HCT116 (cell line): ENCODE results near the gene RABL3. TPM values are rescaled to one million over a fixed set of nuclear protein-coding genes. Genes with fewer than 3 reads are reported as not detected.
"Not testable (repeated sequence)": the region's sequence is repeated elsewhere in the genome, so short reads cannot be mapped to it uniquely, and the experiment has no call there.

ENCODE experiments used
- ATAC-seq: fragments of 200-7000 bp; cut with Tn5 transposase; 2 replicates; pipeline ENCODE4 v1.9.1; 2020; ENCODE audit warnings: mild to moderate bottlenecking, moderate library complexity
- BruUV-seq: library from RNA; stranded (reverse); fragments of 400-500 nt; replicated peaks from 2 replicates; lab custom pipeline; 2021; lab: Mats Ljungman, UMichigan
- CTCF ChIA-PET: fragments of 300-600 bp; sonication (Branson Sonifier 250); formaldehyde crosslinking; loops from one replicate; lab custom pipeline; 2021; ENCODE audit warnings: antibody characterized with exemption; lab: Charles Lee
- POLR2A ChIA-PET: fragments of 300-600, 350-600 bp; sonication (Branson Sonifier 250); formaldehyde crosslinking; loops from one replicate; lab custom pipeline; 2021; ENCODE audit warnings: antibody characterized with exemption; lab: Charles Lee
- RAD21 ChIA-PET, 2 experiments: fragments of 300-600 bp; sonication (Branson Sonifier 250); formaldehyde crosslinking; loops; one replicate each; lab custom pipeline; 2023; ENCODE audit warnings: low total read pairs in 2 of 2; ENCODE audit not compliant: uncharacterized antibody in 2 of 2, unreplicated experiment in 2 of 2, low non-redundant PET in 1 of 2; lab: Charles Lee
- DNase-seq: peaks from one replicate; pipeline ENCODE4 v3.0.0-alpha.2; 2010; ENCODE audit warnings: low read depth, low spot score
- H2AFZ ChIP-seq: fragments of 200-600 bp; shearing (Covaris generic), sonication (generic); 2 replicates; pipeline ENCODE4 v1.6.1; 2017; ENCODE audit warnings: low read depth, mixed run types, mixed read lengths, antibody characterized with exemption, low read length; ENCODE audit not compliant: poor library complexity, severe bottlenecking
- H3K27ac ChIP-seq: 2 replicates; pipeline ENCODE4 v1.5.1; 2012; ENCODE audit warnings: low read depth, low read length
- H3K27me3 ChIP-seq: fragments of 200-600 bp; sonication (generic); 2 replicates; pipeline ENCODE4 v1.6.1; 2016; ENCODE audit warnings: mixed run types, low read length, mixed read lengths; ENCODE audit not compliant: insufficient read depth
- H3K36me3 ChIP-seq, 2 experiments: fragments of 200-500 bp in 1 of 2; fragments of 200-600 bp in 1 of 2; sonication (Bioruptor generic) in 1 of 2; sonication (generic) in 1 of 2; 2 replicates each; pipeline versions ENCODE4 v1.5.1 to v1.6.1; 2014 to 2016; ENCODE audit warnings: low read length in 2 of 2, inconsistent platforms in 1 of 2, mixed read lengths in 1 of 2, mixed run types in 1 of 2; ENCODE audit not compliant: insufficient read depth in 2 of 2, control insufficient read depth in 1 of 2
- H3K4me1 ChIP-seq, 2 experiments: fragments of 200-600 bp in 1 of 2; sonication (generic) in 1 of 2; 2 replicates each; pipeline versions ENCODE4 v1.5.1 to v1.6.1; 2012 to 2017; ENCODE audit warnings: low read length in 2 of 2, inconsistent platforms in 1 of 2, mild to moderate bottlenecking in 1 of 2, mixed read lengths in 1 of 2, mixed run types in 1 of 2, moderate library complexity in 1 of 2; ENCODE audit not compliant: insufficient read depth in 2 of 2, control insufficient read depth in 1 of 2
- H3K4me2 ChIP-seq: fragments of 200-600 bp; sonication (generic); 2 replicates; pipeline ENCODE4 v1.6.1; 2017; ENCODE audit warnings: mixed run types, low read length, mixed read lengths
- H3K4me3 ChIP-seq, 2 experiments: fragments of 200-600 bp in 1 of 2; sonication (generic) in 1 of 2; replicated peaks in 1 of 2; 2 replicates each; pipeline ENCODE4 v1.5.1; 2011 to 2016; ENCODE audit warnings: low read length in 2 of 2, control low read depth in 1 of 2, low read depth in 1 of 2, mild to moderate bottlenecking in 1 of 2, mixed read lengths in 1 of 2, mixed run types in 1 of 2
- H3K79me2 ChIP-seq: fragments of 200-600 bp; sonication (generic); 2 replicates; pipeline ENCODE4 v1.6.1; 2017; ENCODE audit warnings: mild to moderate bottlenecking, mixed run types, low read length, moderate library complexity, mixed read lengths; ENCODE audit not compliant: insufficient read depth
- H3K9ac ChIP-seq: fragments of 200-600 bp; sonication (generic); 2 replicates; pipeline ENCODE4 v1.6.1; 2016; ENCODE audit warnings: low read length, mixed read lengths
- H3K9me2 ChIP-seq: fragments of 200-600 bp; sonication (generic), shearing (Covaris generic); 2 replicates; pipeline ENCODE4 v1.6.1; 2017; ENCODE audit warnings: mixed run types, mild to moderate bottlenecking, moderate library complexity; ENCODE audit not compliant: insufficient read depth
- H3K9me3 ChIP-seq, 2 experiments: fragments of 200-500 bp in 1 of 2; fragments of 200-600 bp in 1 of 2; sonication (Bioruptor generic) in 1 of 2; sonication (generic) in 1 of 2; 2 replicates each; pipeline ENCODE4 v1.6.1; 2014 to 2017; ENCODE audit warnings: low read length in 2 of 2, mixed read lengths in 2 of 2, inconsistent platforms in 1 of 2, low read depth in 1 of 2, mild to moderate bottlenecking in 1 of 2, mixed run types in 1 of 2, moderate library complexity in 1 of 2; ENCODE audit not compliant: control insufficient read depth in 1 of 2, insufficient read depth in 1 of 2
- H4K20me1 ChIP-seq: fragments of 200-600 bp; sonication (generic), shearing (Covaris generic); 2 replicates; pipeline ENCODE4 v1.6.1; 2017; ENCODE audit warnings: mixed run types, mild to moderate bottlenecking, moderate library complexity; ENCODE audit not compliant: insufficient read depth
- ATF3 ChIP-seq: IDR thresholded peaks from 2 replicates; pipeline ENCODE4 v1.6.1; 2012
- CEBPB ChIP-seq: IDR thresholded peaks from 2 replicates; pipeline ENCODE4 v1.6.1; 2012; ENCODE audit warnings: low read depth
- EGR1 ChIP-seq: IDR thresholded peaks from 2 replicates; pipeline ENCODE4 v1.6.1; 2012; ENCODE audit warnings: low read depth
- ELF1 ChIP-seq: IDR thresholded peaks from 2 replicates; pipeline ENCODE4 v1.6.1; 2012; ENCODE audit warnings: low read depth, borderline replicate concordance
- EZH2 ChIP-seq: fragments of 200-600 bp; sonication (generic); IDR thresholded peaks from 2 replicates; pipeline ENCODE4 v1.6.1; 2017; ENCODE audit warnings: antibody characterized with exemption, mixed run types
- JUND ChIP-seq: IDR thresholded peaks from 2 replicates; pipeline ENCODE4 v1.6.1; 2012
- MAX ChIP-seq: IDR thresholded peaks from 2 replicates; pipeline ENCODE4 v1.6.1; 2012
- POLR2AphosphoS5 ChIP-seq: IDR thresholded peaks from 2 replicates; pipeline ENCODE4 v1.6.1; 2011; ENCODE audit warnings: mild to moderate bottlenecking, low read depth, low read length, moderate library complexity
- SIN3A ChIP-seq: IDR thresholded peaks from 2 replicates; pipeline ENCODE4 v1.6.1; 2012; ENCODE audit warnings: low read depth
- YY1 ChIP-seq: IDR thresholded peaks from 2 replicates; pipeline ENCODE4 v1.6.1; 2011; ENCODE audit warnings: low read length, low read depth, moderate library complexity, mild to moderate bottlenecking; ENCODE audit not compliant: insufficient replicate concordance; ENCODE audit errors: extremely low read depth
- ZNF274 ChIP-seq: fragments of 200-500 bp; sonication (Bioruptor generic); IDR thresholded peaks from 2 replicates; pipeline ENCODE4 v1.6.1; 2014; ENCODE audit warnings: mild to moderate bottlenecking, low read depth, low read length, inconsistent platforms
- intact Hi-C: fragments of 100-400 bp; cut with micrococcal nuclease; formaldehyde crosslinking; loops from 2 replicates; pipeline ENCODE4 v1.10.0; 2022
- total RNA-seq: library from RNA; stranded (reverse); gene quantifications from one replicate; pipeline ENCODE4 v1.2.1, GENCODE V29; 2021; ENCODE audit not compliant: unreplicated experiment

Gene RABL3
- total RNA-seq, 1 experiment from 2014 or later = 23.8 TPM

- TF ChIP-seq MAX (no peak), ZNF274 (no peak), ELF1 (no peak), EGR1 (no peak), JUND (no peak), SIN3A (no peak), CEBPB (no peak), POLR2AphosphoS5 (no peak), EZH2 (no peak), YY1 (no peak), ATF3 (no peak)
Measured at GRCh38 chr3:120791010-120791409, 48.7 kb upstream of the RABL3 start (continued).

GRCh38 chr3:120785832-120786231 is 43.5 kb upstream of the RABL3 start:
- H3K79me2 ChIP-seq, H3K9me3 ChIP-seq, H3K36me3 ChIP-seq, H3K9me2 ChIP-seq, DNase-seq, intact Hi-C loops, H3K27me3 ChIP-seq, H3K9ac ChIP-seq, H3K4me2 ChIP-seq, BruUV-seq, H2AFZ ChIP-seq, H4K20me1 ChIP-seq, ATAC-seq, H3K4me3 ChIP-seq, H3K4me1 ChIP-seq, H3K27ac ChIP-seq, RAD21 ChIA-PET: not testable (repeated sequence)
- CTCF ChIA-PET = interaction anchor here (3.1 kb wide), 1 partner anchor 9 kb away, joined by 9 read pairs; no protein-coding TSS in a partner anchor
- POLR2A ChIA-PET = interaction anchor here (0.6 kb wide), 1 partner anchor 219 kb away, joined by 3 read pairs; no protein-coding TSS in a partner anchor
